ENCODE measurements around the gene TMEM154. TPM values are rescaled to one million over a fixed set of nuclear protein-coding genes. Genes with fewer than 3 reads are reported as not detected.

Gene TMEM154
- total and polyA plus RNA-seq, 9 donors, result 0.11 to 1.5 (median 0.53) TPM

- no peak overlapping the region for H3K27ac ChIP-seq
- no peak for DNase-seq
- H3K27me3 ChIP-seq, result no peaks in the 10 kb centered on the region
- TF ChIP-seq EP300 (IDR thresholded peaks at IDR 0.05) (no peak), CTCF (IDR thresholded peaks at IDR 0.05) (no peak), POLR2A (IDR thresholded peaks at IDR 0.05) (no peak)
- no peaks in the 10 kb centered on the region for H3K36me3 ChIP-seq
- no peaks in the 10 kb centered on the region for H3K4me1 ChIP-seq (ENCODE audit: insufficient read depth)
- 89 to 94% (median 92%) methylated on average over 6 of the region's 6 CpGs for WGBS, 3 donors
- H3K4me3 ChIP-seq, result no peak overlapping the region
- no peaks in the 10 kb centered on the region for H3K9me3 ChIP-seq
- intact Hi-C loops (cut with DNase I), result no loop called here
These were observed 35.3 kb upstream of the TMEM154 start for GRCh38 chr4:152715076-152715475.

- H3K9me3 ChIP-seq, result no peaks in the 10 kb centered on the region
- no peaks in the 10 kb centered on the region for H3K27me3 ChIP-seq
- 47 to 61% (median 48%) methylated on average over 2 of the region's 2 CpGs for WGBS, 3 donors
- no peak for DNase-seq
- no peaks in the 10 kb centered on the region for H3K36me3 ChIP-seq
- H3K4me3 ChIP-seq, result no peak overlapping the region
- H3K27ac ChIP-seq, result no peak overlapping the region
- H3K4me1 ChIP-seq (ENCODE audit: insufficient read depth), result no peaks in the 10 kb centered on the region
- TF ChIP-seq CTCF (IDR thresholded peaks at IDR 0.05), result no peak
- intact Hi-C loops (cut with DNase I), result no loop called here
These were observed 34.3 kb upstream of the TMEM154 start for GRCh38 chr4:152713951-152714705.

- no peaks in the 10 kb centered on the region for H3K27me3 ChIP-seq
- intact Hi-C loops (cut with DNase I), result no loop called here
- WGBS, 3 donors, result 77 to 82% (median 79%) methylated on average over 6 of the region's 6 CpGs
- no peaks in the 10 kb centered on the region for H3K9me3 ChIP-seq
- H3K36me3 ChIP-seq, result no peaks in the 10 kb centered on the region
- DNase-seq, result no peak
- TF ChIP-seq CTCF (IDR thresholded peaks at IDR 0.05) (no peak), POLR2A (IDR thresholded peaks at IDR 0.05) (no peak)
- no peaks in the 10 kb centered on the region for H3K4me1 ChIP-seq (ENCODE audit: insufficient read depth)
- no peak overlapping the region for H3K4me3 ChIP-seq
- no peak overlapping the region for H3K27ac ChIP-seq
These were observed 30.1 kb upstream of the TMEM154 start for GRCh38 chr4:152709675-152710438.

- 68 to 74% (median 69%) methylated on average over 4 of the region's 4 CpGs for WGBS, 3 donors
- Histone ChIP-seq H3K4me3 (no peak overlapping the region), H3K9me3 (no peaks in the 10 kb centered on the region), H3K27me3 (no peaks in the 10 kb centered on the region), H3K27ac (no peak overlapping the region), H3K36me3 (no peaks in the 10 kb centered on the region), H3K4me1 (ENCODE audit: insufficient read depth) (no peaks in the 10 kb centered on the region)
- DNase-seq, result no peak
- intact Hi-C loops (cut with DNase I), result no loop called here
- TF ChIP-seq EP300 (IDR thresholded peaks at IDR 0.05), result no peak
These were observed 29.0 kb upstream of the TMEM154 start for GRCh38 chr4:152708796-152709195.

- WGBS, 3 donors, result 42 to 48% (median 47%) methylated on average over 1 of the region's 1 CpG
- Histone ChIP-seq H3K27ac (no peak overlapping the region), H3K4me3 (no peak overlapping the region), H3K27me3 (no peaks in the 10 kb centered on the region), H3K4me1 (ENCODE audit: insufficient read depth) (no peaks in the 10 kb centered on the region), H3K9me3 (no peaks in the 10 kb centered on the region), H3K36me3 (no peaks in the 10 kb centered on the region)
- no peak for TF ChIP-seq EP300 (IDR thresholded peaks at IDR 0.05)
- TF ChIP-seq CTCF (IDR thresholded peaks at IDR 0.05), result no peak
- no peak for TF ChIP-seq POLR2A (IDR thresholded peaks at IDR 0.05)
- DNase-seq, result no peak
- intact Hi-C loops (cut with DNase I), result no loop called here
These were observed 28.6 kb upstream of the TMEM154 start for GRCh38 chr4:152708361-152708760.

Measured in ovary (tissue), 9 donors.